NT2/D1 (cell line): ENCODE data around the gene IL1RAP.

ENCODE experiments used
- SUZ12 ChIP-seq: IDR thresholded peaks from 2 replicates; pipeline ENCODE4 v1.6.1; 2011; ENCODE audit not compliant: insufficient read length, insufficient read depth; ENCODE audit errors: extremely low read depth
- YY1 ChIP-seq: IDR thresholded peaks from 2 replicates; pipeline ENCODE4 v1.6.1; 2011; ENCODE audit not compliant: insufficient read length, insufficient read depth
- ZNF274 ChIP-seq: IDR thresholded peaks from 2 replicates; pipeline ENCODE4 v1.6.1; 2011; ENCODE audit warnings: mild to moderate bottlenecking, low read depth, low read length

- no peak for TF ChIP-seq YY1
- TF ChIP-seq ZNF274: no peak
- no peak for TF ChIP-seq SUZ12
These were observed 20.5 kb downstream of the IL1RAP start for GRCh38 chr3:190534386-190534785.
